Retina (tissue), 1 donor: ENCODE data around the gene ATP1B3.
A peak's percentile ranks its signal among the peaks of the same experiment; 100 is the strongest.
"Not testable (repeated sequence)": the region's sequence is repeated elsewhere in the genome, so short reads cannot be mapped to it uniquely, and the experiment has no call there.

Source experiments
- DNase-seq: peaks from one replicate; pipeline ENCODE4 v3.0.0-alpha.2; 2016

The ATP1B3 gene

GRCh38 chr3:141949972-141950371, 73.5 kb downstream of the ATP1B3 start:
- DNase-seq, result no peak

GRCh38 chr3:141950572-141951493, 74.4 kb downstream of the ATP1B3 start:
- DNase-seq, result no peak

GRCh38 chr3:141952611-141953010, 76.2 kb downstream of the ATP1B3 start:
- DNase-seq, result peak; percentile 23

GRCh38 chr3:141955175-141955574, 78.7 kb downstream of the ATP1B3 start:
- DNase-seq, result peak; percentile 26

GRCh38 chr3:141959589-141960554, 83.4 kb downstream of the ATP1B3 start:
- DNase-seq, result no peak

- no peak for DNase-seq
These were observed 84.3 kb downstream of the ATP1B3 start for GRCh38 chr3:141960731-141961130.

- DNase-seq, result no peak
These were observed 86.9 kb downstream of the ATP1B3 start for GRCh38 chr3:141963301-141963700.

GRCh38 chr3:141965471-141965870, 89.0 kb downstream of the ATP1B3 start:
- DNase-seq, result no peak

GRCh38 chr3:141969711-141970110, 93.3 kb downstream of the ATP1B3 start:
- DNase-seq, result no peak

- no peak for DNase-seq
These were observed 95.1 kb downstream of the ATP1B3 start for GRCh38 chr3:141971571-141971970.

GRCh38 chr3:141972399-141972798, 96.0 kb downstream of the ATP1B3 start:
- DNase-seq, result no peak

- not testable (repeated sequence) for DNase-seq
These were observed 98.3 kb downstream of the ATP1B3 start for GRCh38 chr3:141974777-141975176.
